Limb (tissue), 2 donors: ENCODE data around the gene RNF213.
"Not testable (repeated sequence)": the region's sequence is repeated elsewhere in the genome, so short reads cannot be mapped to it uniquely, and the experiment has no call there.

ENCODE experiments used
- DNase-seq, 2 donors: peaks; one replicate each; pipeline ENCODE4 v3.0.0-alpha.2; 2016; ENCODE audit errors: extremely low spot score in 2 of 2

The RNF213 gene

GRCh38 chr17:80389011-80389995 is 128.7 kb downstream of the RNF213 start:
- DNase-seq = peak in 1 of 2 donors; percentile 40

- peak in 1 of 2 donors; percentile 21 for DNase-seq
Measured at GRCh38 chr17:80393241-80393890, 132.7 kb downstream of the RNF213 start.

GRCh38 chr17:80393961-80394360 is 133.3 kb downstream of the RNF213 start:
- no peak for DNase-seq

- no peak for DNase-seq
Measured at GRCh38 chr17:80394629-80395216, 134.1 kb downstream of the RNF213 start.

GRCh38 chr17:80395402-80396151 is 134.9 kb downstream of the RNF213 start:
- no peak for DNase-seq

GRCh38 chr17:80396157-80397033 is 135.7 kb downstream of the RNF213 start:
- DNase-seq = no peak

- no peak for DNase-seq
Measured at GRCh38 chr17:80397034-80397387, 136.4 kb downstream of the RNF213 start.

GRCh38 chr17:80397686-80398085 is 137.0 kb downstream of the RNF213 start:
- DNase-seq = no peak

GRCh38 chr17:80401086-80401485 is 140.4 kb downstream of the RNF213 start:
- DNase-seq = not testable (repeated sequence)

- not testable (repeated sequence) for DNase-seq
Measured at GRCh38 chr17:80402102-80402501, 141.4 kb downstream of the RNF213 start.

GRCh38 chr17:80402959-80403358 is 142.3 kb downstream of the RNF213 start:
- DNase-seq = no peak

- DNase-seq = no peak
Measured at GRCh38 chr17:80406146-80406545, 145.5 kb downstream of the RNF213 start.

- not testable (repeated sequence) for DNase-seq
Measured at GRCh38 chr17:80407917-80408316, 147.3 kb downstream of the RNF213 start.

- no peak for DNase-seq
Measured at GRCh38 chr17:80408872-80409271, 148.2 kb downstream of the RNF213 start.

- DNase-seq = no peak
Measured at GRCh38 chr17:80409626-80410025, 149.0 kb downstream of the RNF213 start.

- DNase-seq = not testable (repeated sequence)
Measured at GRCh38 chr17:80410441-80411087, 149.9 kb downstream of the RNF213 start.

- DNase-seq = no peak
Measured at GRCh38 chr17:80413771-80414507, 153.3 kb downstream of the RNF213 start.

GRCh38 chr17:80414508-80414802 is 153.8 kb downstream of the RNF213 start:
- DNase-seq = no peak

- peak; percentile 97 for DNase-seq
Measured at GRCh38 chr17:80414803-80415625, 154.4 kb downstream of the RNF213 start, which contains the start of gene ENDOV. TSS of gene ENDOV (plus strand) at chr17:80415167. CDS start at chr17:80415195, 28 bp downstream.
